T-helper 2 cell treated with Interferon-gamma antibody and Interleukin-4, amounts not matched to agents 100 ng/mL and 5 ng/mL, for 36 hours (primary cell): ENCODE data around the gene NLGN1. TPM values are rescaled to one million over a fixed set of nuclear protein-coding genes. Genes with fewer than 3 reads are reported as not detected.

Source experiments
- intact Hi-C: fragments of 100-400 bp; cut with micrococcal nuclease; formaldehyde crosslinking; loops from one replicate; pipeline ENCODE4 v1.15.1; 2023
- total RNA-seq: library from RNA; stranded (reverse); gene quantifications from 2 replicates; pipeline ENCODE4 v1.2.3, GENCODE V29; 2022

Gene NLGN1
- total RNA-seq, 1 donor from 2014 or later = not detected

DNA sequence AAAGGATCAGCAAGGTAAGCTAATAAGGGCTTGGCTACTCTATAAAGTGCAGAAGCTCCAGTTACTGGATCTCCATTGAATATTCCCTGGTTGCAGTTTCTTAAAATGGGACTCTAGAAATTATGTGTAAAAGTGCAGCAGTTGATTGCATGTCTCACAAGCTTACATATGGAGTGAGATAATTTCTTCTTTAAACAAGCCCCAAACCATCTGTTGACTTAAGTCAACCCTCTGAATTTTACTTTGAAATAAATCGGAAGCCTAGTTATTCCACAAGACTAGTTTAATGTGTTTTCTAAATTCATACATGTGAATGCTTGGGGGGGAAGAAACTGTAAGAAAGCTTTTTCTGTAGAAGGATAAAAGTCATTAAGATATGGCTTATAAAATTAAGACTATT lies 664.2 kb downstream of the NLGN1 start:
- intact Hi-C loops = no loop called here

DNA sequence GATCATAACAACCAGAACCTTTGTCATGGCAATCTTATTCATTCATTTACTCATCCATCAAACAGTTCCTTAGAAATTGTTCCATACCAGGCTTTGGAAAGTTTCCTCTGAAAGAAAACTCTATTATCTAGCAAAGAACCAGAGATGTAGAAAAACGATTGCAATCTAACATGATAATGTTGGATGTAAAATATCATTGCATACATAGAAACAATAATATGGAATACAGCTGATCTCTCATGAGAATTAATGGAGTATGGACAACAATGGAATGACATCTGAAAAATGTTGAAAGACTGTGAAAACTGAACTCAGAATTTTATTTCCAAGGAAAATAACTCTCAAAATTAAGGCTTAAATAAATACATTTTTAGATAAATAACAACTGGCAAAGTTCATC lies 665.4 kb downstream of the NLGN1 start:
- intact Hi-C loops = no loop called here

- intact Hi-C loops = no loop called here
Observed at GRCh38 chr3:174068035-174068434, 670.5 kb downstream of the NLGN1 start.

DNA sequence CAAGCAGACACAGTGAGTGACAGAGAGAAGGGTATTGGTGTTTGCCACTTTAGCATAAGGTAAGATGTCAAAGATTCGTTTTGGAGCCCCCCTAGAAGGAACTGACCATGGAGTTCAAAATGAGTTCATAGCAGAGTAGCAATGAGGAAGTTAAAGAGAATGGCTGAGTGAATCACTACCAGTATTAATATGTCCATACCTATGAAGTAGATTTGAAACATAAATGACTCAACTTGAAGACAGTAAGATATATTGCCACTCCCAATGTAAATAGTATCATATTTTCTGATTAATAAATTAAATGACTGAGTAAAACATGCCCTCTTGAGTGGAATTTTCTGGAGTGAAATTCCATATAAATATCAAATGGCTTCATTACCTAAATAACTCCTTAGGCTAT lies 675.1 kb downstream of the NLGN1 start:
- intact Hi-C loops = no loop called here

DNA sequence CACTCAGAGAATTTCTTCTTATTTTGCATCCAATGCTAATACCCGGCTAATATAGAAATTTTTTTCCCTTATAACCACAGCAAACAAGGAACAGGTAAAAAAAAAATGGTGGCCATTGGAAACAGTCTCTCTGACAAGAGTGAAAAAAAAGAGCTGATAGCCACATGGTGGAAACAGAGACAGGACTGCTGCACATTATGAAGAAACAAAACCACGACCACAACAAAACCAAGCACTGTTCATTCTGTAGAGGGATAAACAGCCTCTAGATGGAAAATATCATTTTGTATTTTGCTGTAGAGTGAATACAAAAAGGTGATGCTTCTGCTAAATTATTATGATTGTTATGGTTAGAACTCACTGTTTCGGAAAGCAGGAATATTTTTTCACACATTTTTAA lies 686.2 kb downstream of the NLGN1 start:
- intact Hi-C loops = no loop called here

GRCh38 chr3:174089592-174089991 lies 692.0 kb downstream of the NLGN1 start:
- intact Hi-C loops = no loop called here

DNA sequence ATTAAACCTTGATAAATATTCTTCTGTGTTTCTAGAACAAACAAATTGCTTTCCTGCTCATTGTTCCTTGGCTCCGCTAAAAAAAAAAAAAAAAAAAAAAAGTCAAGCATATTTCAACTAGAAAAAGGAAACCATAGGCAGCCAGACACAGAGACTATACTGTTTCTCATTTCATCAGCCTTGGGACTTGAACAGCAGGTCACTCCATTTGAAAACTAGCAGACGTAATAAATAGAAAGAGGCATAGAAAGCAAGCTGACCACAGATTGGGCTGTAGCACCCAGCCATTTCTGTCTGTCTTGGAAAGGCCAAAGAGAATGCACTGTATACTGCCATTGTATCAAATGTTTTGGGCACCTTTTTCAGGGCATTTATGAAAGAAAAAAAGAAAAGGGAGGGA lies 697.1 kb downstream of the NLGN1 start:
- intact Hi-C loops = no loop called here

DNA sequence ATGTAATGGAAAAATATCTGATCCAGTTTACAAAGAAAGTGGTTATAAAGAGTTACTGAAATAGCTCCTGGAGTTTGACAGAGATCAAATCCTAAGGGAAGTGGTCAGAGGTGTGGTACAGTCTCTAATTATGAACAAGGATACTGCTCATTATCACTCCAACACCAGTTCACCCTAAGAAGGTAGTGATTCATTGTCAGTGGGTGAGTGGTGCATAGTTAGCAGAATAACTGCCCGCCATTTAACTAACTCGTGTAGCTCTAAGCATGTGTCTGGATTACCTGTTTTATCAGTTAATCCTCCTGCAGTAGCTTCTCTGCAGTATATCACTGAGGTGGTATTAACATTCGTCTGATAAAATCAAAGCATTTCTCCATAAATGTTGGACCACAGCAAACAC lies 700.1 kb downstream of the NLGN1 start:
- intact Hi-C loops = no loop called here

DNA sequence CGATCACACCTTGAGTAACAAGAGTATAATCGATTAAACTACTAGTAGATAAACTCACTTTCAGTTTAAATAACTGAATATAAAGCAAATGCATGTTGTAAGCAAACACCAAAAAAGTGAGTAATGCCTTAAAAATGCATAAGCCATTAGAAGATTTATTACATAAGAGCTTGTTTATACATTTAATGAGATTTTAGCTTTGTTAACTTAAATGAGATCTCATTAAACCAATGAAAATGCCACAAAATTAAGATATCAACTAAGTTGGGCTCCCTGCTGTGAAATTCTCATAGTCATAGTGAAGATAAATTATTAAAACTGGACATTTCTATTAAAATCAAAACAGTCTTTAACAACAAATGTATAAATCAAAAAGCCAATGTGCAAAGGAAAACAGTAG lies 701.2 kb downstream of the NLGN1 start:
- intact Hi-C loops = no loop called here

DNA sequence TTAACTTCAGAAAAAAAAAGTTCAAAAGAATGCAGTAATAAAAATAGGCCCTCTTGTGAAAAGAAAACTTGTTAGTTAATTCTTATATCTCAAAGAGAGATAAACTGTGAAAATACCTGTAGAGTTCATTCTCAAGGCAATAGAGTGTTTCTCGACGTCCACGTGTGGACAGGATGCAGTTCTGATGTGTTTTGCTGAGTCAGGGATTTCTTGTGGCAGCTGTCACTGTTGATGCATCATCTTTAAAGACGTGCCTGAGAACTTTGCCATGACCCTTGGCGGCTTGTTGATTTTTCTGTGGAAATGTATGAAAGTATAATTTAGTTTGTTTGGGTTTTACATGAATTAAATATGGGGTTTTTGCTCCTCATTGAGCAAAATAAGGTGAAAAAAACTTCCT lies 702.2 kb downstream of the NLGN1 start:
- intact Hi-C loops = no loop called here

GRCh38 chr3:174100744-174101143 lies 703.2 kb downstream of the NLGN1 start:
- intact Hi-C loops = no loop called here

- intact Hi-C loops = no loop called here
Observed at GRCh38 chr3:174101244-174101643, 703.7 kb downstream of the NLGN1 start.

- intact Hi-C loops = no loop called here
Observed at GRCh38 chr3:174102274-174102673, 704.7 kb downstream of the NLGN1 start.

DNA sequence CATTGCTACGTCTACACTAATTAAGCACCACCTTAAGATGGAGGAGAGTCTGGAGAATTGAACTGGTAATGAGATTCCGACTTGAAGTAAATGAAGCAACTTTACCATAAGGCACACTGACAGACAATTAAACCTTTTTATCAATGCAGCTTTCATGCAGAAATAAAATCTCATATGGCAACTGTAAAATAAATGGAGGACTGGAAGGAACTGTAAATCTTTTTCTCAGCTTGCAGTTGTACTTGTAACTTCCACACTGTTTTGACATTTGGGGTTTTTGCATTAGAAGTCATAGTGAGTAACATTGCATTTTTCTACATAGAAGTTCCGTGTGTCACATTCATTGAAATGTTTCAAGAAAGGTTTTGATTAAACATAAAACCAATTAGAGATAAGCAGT lies 705.3 kb downstream of the NLGN1 start:
- intact Hi-C loops = no loop called here

DNA sequence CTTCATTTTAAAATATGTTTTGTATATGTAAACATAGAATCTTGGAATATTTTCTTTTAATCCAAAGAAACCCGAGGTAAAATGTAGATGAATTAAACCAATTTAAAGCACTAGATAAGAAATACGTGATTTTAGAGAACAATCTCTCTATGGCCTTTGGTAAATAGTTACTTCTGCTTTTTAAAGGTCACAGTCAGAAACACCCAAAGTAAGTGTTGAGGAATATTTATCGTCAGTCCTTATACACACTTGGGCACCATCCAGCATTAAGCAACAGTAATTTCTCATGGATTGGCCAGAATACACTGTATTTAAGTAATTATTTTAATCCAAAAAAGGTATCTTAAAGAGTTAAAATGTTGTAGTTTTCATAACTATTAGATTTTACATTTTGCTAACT lies 713.2 kb downstream of the NLGN1 start:
- intact Hi-C loops = no loop called here

DNA sequence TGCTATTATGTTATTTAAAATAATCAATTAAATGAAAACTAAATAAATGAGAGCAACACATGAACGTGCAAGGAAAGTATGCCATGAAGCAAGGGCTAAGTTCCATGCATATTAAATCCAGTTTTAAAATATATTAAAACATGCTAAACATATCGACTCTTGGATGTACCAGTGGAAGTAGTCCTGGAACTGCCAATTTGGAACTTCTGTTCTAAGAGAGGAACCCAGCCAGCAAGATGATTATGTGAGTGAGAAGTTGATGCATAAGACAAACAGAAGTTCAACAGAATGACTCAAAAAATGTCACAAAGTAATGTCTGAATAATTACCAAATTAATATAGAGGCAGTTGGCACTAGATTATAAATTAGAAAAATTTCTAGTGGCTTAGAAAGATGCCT lies 714.2 kb downstream of the NLGN1 start:
- intact Hi-C loops = no loop called here

DNA sequence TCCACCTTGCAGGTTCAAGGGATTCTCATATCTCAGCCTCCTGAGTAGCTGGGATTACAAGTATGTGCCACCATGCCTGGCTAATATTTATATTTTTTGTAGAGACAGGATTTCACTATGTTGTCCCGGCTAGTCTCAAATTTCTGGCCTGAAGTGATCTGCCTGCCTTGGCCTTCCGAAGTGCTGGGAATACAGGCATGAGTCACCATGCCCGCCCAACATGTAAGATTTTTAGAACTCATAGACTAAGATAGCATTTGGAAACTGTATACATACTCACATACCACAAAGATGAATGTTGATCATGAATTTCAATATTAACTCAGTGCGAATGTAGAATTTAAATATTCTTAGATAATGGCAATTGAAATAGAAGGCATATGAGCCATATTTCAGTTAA lies 718.9 kb downstream of the NLGN1 start:
- intact Hi-C loops = no loop called here

DNA sequence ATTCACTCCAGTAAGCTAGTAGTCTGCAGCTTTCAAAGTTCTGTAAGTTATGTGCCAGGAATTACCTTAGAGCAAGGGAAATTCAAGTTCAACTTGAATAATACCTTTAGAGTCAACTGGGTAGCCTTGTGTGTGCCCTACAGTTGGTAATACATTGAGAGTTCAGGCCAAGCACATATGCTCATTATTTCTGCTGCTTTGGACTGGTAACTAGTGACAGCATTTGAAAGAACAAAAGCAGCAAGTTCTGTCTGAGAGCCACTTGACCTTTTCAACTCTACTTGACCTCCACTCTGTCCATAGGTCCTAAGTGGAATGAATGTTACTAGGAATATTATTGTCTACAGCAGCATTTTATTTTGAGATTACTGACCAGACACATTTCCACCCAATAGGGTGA lies 723.5 kb downstream of the NLGN1 start:
- intact Hi-C loops = no loop called here

DNA sequence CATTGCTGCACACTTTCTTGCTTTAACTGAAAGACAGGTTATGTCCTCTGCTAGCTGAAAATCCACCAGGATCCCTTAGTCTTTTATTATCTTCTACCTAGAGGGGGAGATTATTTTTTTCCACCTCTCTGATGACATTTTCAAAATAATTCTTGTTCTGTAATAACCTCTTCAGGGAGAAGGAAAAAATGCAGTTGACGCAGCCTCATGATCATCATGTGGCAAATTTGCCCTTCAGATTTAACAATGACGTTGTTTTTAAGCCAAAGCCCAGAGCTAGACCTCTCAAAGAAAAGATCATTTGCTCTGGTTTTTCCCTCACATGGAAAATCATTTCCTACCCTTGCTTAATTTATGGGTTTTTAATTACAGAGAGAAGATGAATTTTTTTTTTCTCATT lies 724.9 kb downstream of the NLGN1 start:
- intact Hi-C loops = no loop called here

DNA sequence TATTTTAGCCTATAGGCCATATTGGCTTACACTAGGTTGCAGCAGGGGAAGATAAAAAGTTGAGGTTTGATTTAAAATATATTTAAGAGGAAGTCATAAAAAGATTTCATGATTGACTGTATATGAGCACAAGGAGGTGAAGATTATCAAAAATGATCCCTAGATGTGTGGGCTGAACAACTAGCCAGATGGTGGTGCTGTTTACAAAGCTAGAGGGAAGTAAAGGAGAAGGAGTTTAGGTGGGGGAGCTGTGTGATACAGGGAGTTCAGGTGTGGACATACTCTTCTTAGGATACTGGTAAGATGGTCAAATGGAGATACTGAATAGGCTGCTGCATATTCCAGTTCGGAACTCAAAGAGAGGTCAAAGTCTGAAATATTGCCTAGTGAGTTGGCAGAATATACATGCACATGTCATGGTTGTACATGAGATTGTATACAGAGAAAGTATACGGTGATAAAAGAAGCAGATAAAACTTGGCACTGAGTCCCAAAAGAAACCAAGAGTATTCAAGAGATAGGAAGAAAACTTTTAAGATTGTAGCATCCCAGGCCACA lies 727.8 kb downstream of the NLGN1 start:
- intact Hi-C loops = no loop called here

- intact Hi-C loops = no loop called here
Observed at GRCh38 chr3:174126990-174127758, 729.6 kb downstream of the NLGN1 start.

DNA sequence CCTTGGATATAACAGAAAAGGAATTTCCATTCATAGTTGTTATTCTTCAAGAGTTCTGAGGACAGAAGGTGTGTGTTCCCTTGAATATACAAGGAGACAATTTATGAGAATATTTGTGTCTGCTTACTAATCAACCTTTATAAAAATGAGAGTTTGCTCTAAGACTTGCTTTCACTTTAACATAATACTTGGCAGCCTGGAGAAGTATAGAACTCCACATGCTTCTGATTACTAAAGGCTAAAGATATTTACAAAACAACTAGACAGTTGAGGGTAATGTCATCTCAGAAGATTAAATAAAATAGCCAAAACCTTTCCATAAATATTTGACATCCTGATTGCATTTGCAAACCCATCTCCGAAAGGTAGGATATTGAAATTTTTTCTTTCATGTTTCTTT lies 734.5 kb downstream of the NLGN1 start:
- intact Hi-C loops = no loop called here

GRCh38 chr3:174132421-174133042 lies 735.0 kb downstream of the NLGN1 start:
- intact Hi-C loops = no loop called here
